Measurements from ENCODE around the gene IFI6.
A peak's percentile ranks its signal among the peaks of the same experiment; 100 is the strongest.

The IFI6 gene

GRCh38 chr1:27669876-27670275 is 2.1 kb downstream of the IFI6 start:
- DNase-seq = no peak

DNA sequence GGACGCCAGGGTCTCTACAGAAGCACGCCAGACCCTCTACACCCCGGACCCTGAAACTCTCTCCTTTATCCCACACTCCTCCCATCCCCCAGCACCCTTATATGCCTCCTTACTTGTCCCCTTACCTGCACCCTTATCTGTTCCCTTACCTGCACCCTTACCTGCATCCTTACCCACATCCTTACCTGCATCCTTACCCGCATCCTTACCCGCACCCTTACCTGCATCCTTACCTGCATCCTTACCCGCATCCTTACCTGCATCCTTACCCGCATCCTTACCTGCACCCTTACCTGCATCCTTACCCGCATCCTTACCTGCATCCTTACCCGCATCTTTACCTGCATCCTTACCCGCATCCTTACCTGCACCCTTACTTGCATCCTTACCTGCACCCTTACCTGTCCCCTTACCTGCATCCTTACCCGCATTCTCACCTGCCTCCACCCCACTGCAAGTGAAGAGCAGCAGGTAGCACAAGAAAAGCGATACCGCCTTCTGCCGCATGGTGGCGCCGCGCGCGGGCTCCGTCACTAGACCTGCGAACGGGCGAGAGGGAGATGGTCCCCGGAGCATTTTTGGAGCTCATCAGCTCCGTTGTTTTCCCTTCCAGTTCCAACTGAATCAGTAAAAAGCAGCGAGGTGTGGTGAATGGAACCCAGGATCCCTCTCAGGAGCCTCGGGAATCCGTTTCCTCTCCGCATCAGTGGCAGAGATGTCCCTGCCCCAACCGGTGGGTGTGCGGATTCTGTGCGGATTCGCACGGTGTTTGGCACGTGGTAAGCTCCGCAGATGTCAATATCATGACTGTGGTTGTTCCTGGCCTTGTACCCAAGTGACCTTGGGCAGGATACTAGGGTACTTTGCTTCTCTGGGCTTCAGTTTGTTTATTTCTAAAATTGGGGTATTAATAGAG is 2.9 kb downstream of the IFI6 start:
- peak; percentile 85 for DNase-seq

DNA sequence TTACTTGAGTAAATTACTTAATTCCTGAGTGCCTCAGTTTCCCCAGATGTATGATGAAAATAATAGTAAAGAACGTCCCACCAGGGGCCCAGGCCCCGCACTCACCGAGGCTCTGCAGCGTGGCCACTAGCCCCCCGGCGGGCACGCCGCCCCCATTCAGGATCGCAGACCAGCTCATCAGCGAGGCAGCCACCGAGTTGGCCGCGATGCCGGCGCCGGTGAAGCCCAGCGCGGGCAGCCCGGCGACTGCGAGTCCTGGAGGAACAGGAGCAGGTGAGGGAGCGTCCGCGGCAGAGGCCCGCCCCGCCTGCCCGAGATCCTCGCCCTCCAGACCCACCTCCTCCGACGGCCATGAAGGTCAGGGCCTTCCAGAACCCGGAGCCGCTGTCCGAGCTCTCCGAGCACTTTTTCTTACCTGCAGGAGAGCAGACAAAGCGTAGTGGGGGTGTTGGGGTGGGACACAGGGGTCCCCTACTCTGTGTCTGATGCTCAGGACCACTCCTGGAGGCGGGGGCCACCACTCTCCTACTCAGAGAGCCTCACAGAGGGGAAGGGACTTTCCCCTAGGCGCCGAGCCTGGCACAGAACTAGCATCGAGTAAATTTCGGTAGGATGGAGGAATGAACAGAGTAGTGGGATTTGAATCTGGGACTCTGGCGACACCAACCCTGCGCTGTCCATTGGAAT is 3.7 kb downstream of the IFI6 start:
- DNase-seq = no peak

DNA sequence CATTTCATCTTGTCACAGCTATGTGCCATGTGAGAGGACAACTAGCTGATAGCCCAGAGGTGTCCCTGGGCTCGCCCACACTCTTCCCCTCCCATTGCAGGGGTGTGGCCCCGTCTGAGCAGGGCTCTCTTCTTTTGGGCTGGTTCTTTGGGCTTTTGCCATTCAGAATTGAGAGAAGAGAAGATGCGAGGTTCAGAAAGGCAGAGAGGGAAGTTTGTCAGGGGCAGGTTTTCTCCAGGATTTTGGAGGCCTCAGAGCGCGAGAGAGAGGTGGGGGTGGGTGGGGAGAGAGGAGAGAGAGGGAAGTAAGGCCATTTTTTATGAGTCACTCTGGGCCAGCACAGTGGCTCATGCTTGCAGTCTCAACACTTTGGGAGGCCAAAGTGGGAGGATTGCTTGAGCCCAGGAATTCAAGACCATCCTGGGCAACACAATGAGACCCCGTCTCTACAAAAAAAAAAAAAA is 5.2 kb downstream of the IFI6 start:
- no peak for DNase-seq

DNA sequence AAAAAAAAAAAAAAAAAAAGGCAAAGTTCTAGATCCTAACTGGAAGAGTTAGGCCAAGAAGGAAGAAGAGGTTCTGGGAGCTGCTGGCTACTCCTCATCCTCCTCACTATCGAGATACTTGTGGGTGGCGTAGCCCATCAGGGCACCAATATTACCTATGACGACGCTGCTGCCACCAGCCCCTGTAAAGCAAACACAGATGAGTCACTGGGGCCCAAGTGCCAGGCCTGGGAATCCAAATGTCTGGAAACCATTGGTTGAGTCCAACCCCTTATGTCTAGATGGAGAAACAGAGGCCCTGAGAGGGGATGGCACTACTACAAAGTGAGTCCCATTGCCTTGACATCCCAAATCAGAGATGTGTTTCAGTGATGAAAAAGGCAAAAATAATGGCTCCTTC is 5.7 kb downstream of the IFI6 start:
- no peak for DNase-seq

- DNase-seq = no peak
Measured at GRCh38 chr1:27665016-27665651, 6.9 kb downstream of the IFI6 start.

DNA sequence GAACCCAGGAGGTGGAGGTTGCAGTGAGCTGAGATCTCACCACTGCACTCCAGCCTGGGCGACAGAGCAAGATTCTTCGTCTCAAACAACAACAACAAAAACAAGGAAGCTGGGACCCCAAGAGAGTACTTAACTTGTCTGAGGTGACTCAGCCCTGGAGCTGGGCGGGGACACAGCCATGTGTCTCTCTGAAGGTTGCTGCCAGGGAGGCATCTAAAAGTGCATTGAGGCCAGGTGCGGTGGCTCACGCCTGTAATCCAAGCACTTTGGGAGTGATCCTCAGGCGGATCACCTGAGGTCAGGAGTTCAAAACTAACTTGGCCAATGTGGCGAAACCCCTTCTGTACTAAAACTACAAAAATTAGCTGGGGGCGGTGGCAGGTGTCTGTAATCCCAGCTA is 7.7 kb downstream of the IFI6 start:
- DNase-seq = no peak

DNA sequence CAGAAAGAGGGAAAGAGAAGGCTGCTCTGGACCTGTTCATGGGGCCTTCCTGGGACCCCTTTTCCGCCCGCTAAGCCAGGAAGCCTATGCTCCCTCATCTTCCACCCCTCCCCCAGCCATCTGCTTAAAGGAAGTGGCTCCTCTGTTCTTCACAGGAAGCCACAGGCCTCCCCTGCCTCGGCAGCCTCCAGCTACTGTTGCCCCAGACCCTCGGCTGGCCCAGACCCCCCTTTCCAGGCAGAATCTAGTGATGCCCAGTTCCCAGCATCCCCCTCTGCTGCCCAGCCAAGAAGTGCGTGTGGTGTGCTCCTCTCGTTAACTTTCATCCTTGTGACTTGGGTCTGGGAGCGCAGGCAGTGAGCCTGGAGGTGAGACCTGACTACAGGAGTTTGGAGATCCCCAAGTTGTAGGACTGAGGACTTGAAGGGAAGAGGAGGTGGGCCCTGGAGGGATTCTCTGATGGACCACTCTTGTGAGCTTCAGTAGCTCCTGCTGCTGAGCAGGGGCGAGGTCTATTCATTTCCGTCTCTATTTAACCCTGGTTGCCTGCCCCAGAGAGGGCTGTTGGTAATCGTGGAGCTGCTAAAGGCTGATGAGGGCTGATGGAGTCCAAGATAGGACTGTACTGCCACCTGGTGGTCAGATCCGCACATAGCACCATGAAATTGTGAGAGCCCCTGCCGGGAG is 9.1 kb downstream of the IFI6 start:
- peak; percentile 92 for DNase-seq

DNA sequence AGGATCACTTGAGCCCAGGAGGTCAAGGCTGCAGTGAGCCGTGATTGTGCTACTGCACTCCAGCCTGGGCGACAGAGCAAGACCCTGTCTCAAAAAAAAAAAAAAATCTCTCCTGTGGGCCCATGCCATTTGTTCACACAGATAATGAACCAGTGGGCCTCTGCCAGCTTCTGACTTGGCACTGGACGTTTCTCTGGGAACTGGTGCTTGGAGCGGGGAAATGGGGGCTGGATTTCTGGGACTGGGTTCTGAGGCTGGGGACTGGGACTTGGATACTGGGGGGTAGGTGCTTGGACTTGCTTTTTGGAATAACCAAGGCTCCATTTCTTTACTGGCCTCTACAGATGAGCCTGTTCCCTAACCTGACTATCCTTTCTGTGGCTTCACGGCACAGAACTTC is 9.7 kb downstream of the IFI6 start:
- no peak for DNase-seq

- no peak for DNase-seq
Measured at GRCh38 chr1:27661412-27662075, 10.4 kb downstream of the IFI6 start.

- no peak for DNase-seq
Measured at GRCh38 chr1:27660300-27660835, 11.6 kb downstream of the IFI6 start.

GRCh38 chr1:27659497-27660299 is 12.3 kb downstream of the IFI6 start:
- DNase-seq = peak; percentile 96

GRCh38 chr1:27658951-27659496 is 13.0 kb downstream of the IFI6 start:
- peak; percentile 67 for DNase-seq

GRCh38 chr1:27656157-27656893 is 15.7 kb downstream of the IFI6 start:
- DNase-seq = peak; percentile 52

DNA sequence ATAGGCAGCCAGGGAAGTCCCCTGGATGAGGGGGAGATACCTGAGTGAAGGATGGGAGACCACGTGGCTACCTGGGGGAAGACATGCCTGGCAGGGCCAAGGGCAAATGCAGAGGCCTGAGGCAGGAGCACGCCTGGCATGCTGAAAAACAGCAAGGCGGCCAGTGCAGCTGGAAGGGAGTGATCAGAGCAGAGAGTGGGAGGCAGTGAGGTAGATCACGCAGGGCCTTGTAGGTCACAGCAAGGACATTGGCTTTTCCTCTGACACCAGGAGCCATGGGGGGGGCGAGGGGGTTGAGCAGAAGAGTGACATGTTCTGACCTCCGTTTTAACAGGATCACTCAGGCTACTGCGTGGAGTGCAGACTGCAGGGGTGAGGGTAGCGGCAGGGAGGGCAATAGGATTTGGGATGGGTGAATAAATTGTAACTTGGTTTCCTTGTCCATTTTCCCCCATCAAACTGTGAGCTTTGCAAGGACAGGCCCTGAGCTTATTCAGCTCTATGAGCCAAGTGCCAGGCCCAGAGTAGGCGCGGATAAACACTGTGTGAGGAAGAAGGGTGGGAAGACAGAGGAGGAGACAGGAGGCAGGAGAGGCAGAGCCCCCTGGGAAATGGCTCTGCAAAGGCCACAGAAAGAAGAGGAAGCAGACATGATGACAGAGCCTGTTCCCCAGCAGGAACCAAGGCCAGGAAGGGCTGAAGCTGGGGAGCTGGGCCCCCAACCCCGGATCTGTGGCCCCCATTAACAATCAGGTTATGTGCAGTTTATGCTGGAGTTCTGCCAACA is 16.6 kb downstream of the IFI6 start:
- peak; percentile 88 for DNase-seq

DNA sequence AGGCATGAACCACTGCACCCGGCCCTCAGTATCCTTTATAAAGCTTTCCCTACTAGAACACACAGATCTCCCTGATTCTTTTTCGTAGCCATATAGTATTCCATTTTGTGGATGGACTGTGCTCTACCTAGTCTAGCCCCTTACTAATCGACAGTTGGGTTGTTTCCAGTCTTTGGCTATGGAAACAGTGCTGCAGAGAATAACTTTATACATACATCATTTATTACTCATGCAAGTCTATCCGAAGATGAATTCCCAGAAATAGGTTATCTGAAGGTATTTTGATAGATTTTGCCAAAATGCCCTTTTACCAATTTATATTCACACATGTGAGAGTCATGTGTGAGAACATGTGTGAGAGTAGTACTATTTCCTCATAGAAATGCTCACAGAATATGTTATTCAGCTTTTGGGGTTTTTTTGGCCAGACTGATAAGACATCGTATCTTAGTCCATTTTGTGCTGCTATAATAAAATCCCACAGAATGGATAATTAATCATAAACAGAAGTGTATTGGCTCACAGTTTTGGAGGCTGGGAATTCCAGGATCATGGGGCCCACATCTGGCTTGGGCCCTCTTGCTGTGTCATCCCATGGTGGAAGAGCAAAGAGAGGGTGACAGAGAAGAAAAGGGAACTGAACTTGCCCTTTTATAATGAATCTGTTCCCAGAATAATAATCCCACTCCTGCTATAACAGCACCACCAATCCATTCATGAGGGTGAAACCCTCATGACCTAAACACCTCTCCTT is 19.7 kb downstream of the IFI6 start:
- DNase-seq = no peak

GRCh38 chr1:27650539-27651175 is 21.3 kb downstream of the IFI6 start:
- no peak for DNase-seq

DNA sequence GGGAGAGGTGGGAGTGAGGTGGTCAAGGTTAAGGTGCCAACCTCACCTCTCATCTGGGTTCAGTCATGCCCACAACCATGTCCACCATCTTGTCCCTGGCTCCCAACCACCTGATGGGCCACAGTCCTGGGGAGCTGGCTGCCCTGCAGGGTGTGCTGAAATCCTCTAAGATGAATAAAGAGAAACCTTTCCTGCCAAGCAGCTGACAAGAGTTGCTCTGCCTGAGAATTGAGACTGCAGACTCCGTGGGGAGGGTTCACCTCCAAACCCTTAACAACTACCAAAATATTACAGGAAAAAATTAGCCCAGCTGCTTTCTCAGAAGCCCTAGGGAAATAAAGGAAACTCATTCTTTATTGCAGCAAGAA is 21.8 kb downstream of the IFI6 start:
- no peak for DNase-seq
